B cell (primary cell): ENCODE data around the gene ANTXR1. TPM values are rescaled to one million over a fixed set of nuclear protein-coding genes. Genes with fewer than 3 reads are reported as not detected.

ENCODE experiments used
- ATAC-seq: fragments of 200-7000 bp; cut with Tn5 transposase; one replicate; pipeline ENCODE4 v1.10.0; 2021; ENCODE audit warnings: low read depth, mild to moderate bottlenecking, moderate number of reproducible peaks, moderate library complexity
- CTCF ChIA-PET: fragments of 350-600 bp; sonication (Branson Sonifier 250); formaldehyde crosslinking; loops from one replicate; lab custom pipeline; 2021; ENCODE audit warnings: antibody characterized with exemption, inconsistent platforms; lab: Charles Lee
- POLR2A ChIA-PET: fragments of 350-600 bp; sonication (Branson Sonifier 250); formaldehyde crosslinking; loops from one replicate; lab custom pipeline; 2021; ENCODE audit warnings: antibody characterized with exemption; lab: Charles Lee
- DNase-seq: peaks from one replicate; pipeline ENCODE4 v3.0.0; 2013
- H2AFZ ChIP-seq: 2 replicates; pipeline ENCODE4 v1.6.1; 2012; ENCODE audit warnings: mild to moderate bottlenecking, low read depth, low read length; ENCODE audit not compliant: insufficient read depth, poor library complexity, severe bottlenecking
- H3K27ac ChIP-seq, 2 donors: 1 replicate in 1 of 2; 2 replicates in 1 of 2; pipeline ENCODE4 v1.5.1; 2012 to 2013; ENCODE audit warnings: low read length in 2 of 2, mild to moderate bottlenecking in 2 of 2, moderate library complexity in 1 of 2
- H3K27me3 ChIP-seq, 4 experiments: fragments of 200-600 bp in 1 of 4; sonication (generic) in 1 of 4; replicated peaks in 1 of 4; 1 replicate in 2 of 4; 2 replicates in 2 of 4; pipeline versions ENCODE4 v1.6.1 to v1.7.0; 2013 to 2016; ENCODE audit warnings: low read length in 3 of 4, mild to moderate bottlenecking in 2 of 4, mixed read lengths in 1 of 4, moderate library complexity in 1 of 4; ENCODE audit not compliant: insufficient read depth in 4 of 4, control insufficient read depth in 3 of 4; ENCODE audit errors: control extremely low read depth in 1 of 4
- H3K36me3 ChIP-seq, 2 experiments: replicated peaks in 1 of 2; 1 replicate in 1 of 2; 2 replicates in 1 of 2; pipeline versions ENCODE4 v1.6.1 to v1.7.1; 2013; ENCODE audit warnings: low read length in 1 of 2; ENCODE audit not compliant: insufficient read depth in 2 of 2, control insufficient read depth in 1 of 2; ENCODE audit errors: control extremely low read depth in 1 of 2, extremely low read depth in 1 of 2
- H3K4me1 ChIP-seq, 2 donors: fragments of 200-600 bp in 1 of 2; sonication (generic) in 1 of 2; 1 replicate in 1 of 2; 2 replicates in 1 of 2; pipeline versions ENCODE4 v1.5.1 to v1.6.1; 2013 to 2017; ENCODE audit warnings: low read length in 2 of 2; ENCODE audit not compliant: control insufficient read depth in 2 of 2, insufficient read depth in 2 of 2
- H3K4me2 ChIP-seq: replicated peaks from 2 replicates; pipeline ENCODE3; 2012; ENCODE audit warnings: mild to moderate bottlenecking, low read depth, low read length; ENCODE audit not compliant: poor library complexity, severe bottlenecking
- H3K4me3 ChIP-seq, 5 experiments: fragments of 200-600 bp in 1 of 5; sonication (generic) in 1 of 5; 1 replicate in 3 of 5; 2 replicates in 2 of 5; pipeline versions ENCODE4 v1.5.1 to v1.7.0; 2011 to 2016; ENCODE audit warnings: low read length in 4 of 5, mild to moderate bottlenecking in 4 of 5, low read depth in 2 of 5, control low read depth in 1 of 5, moderate library complexity in 1 of 5; ENCODE audit not compliant: insufficient read depth in 1 of 5; ENCODE audit errors: control extremely low read depth in 1 of 5, extremely low read depth in 1 of 5
- H3K79me2 ChIP-seq: fragments of 200-600 bp; sonication (generic); one replicate; pipeline ENCODE4 v1.6.0; 2016; ENCODE audit warnings: low read length; ENCODE audit not compliant: control insufficient read depth, insufficient read depth
- H3K9ac ChIP-seq: fragments of 200-600 bp; sonication (generic); 2 replicates; pipeline ENCODE4 v1.6.1; 2017; ENCODE audit warnings: mild to moderate bottlenecking, low read length, moderate library complexity
- H3K9me3 ChIP-seq, 3 donors: one replicate each; pipeline versions ENCODE4 v1.6.1 to v1.7.1; 2013; ENCODE audit warnings: low read length in 2 of 3; ENCODE audit not compliant: control insufficient read depth in 2 of 3, insufficient read depth in 1 of 3; ENCODE audit errors: control extremely low read depth in 1 of 3
- H4K20me1 ChIP-seq: 2 replicates; pipeline ENCODE4 v1.6.0; 2012; ENCODE audit warnings: mild to moderate bottlenecking, low read length; ENCODE audit not compliant: insufficient read depth, control insufficient read depth, poor library complexity, severe bottlenecking
- H3K27ac Mint-ChIP-seq: one replicate; pipeline ENCODE4 v1.8.0; 2021; ENCODE audit warnings: mixed read lengths
- H3K27me3 Mint-ChIP-seq: one replicate; pipeline ENCODE4 v1.8.0; 2021; ENCODE audit warnings: mixed read lengths
- H3K4me1 Mint-ChIP-seq: one replicate; pipeline ENCODE4 v1.8.0; 2021; ENCODE audit warnings: mixed read lengths
- H3K4me3 Mint-ChIP-seq: one replicate; pipeline ENCODE4 v1.8.0; 2021; ENCODE audit warnings: mixed read lengths
- H3K9me3 Mint-ChIP-seq: one replicate; pipeline ENCODE4 v1.8.0; 2022; ENCODE audit warnings: mixed read lengths; ENCODE audit not compliant: insufficient read depth
- EZH2 ChIP-seq: IDR thresholded peaks from 2 replicates; pipeline ENCODE4 v1.6.1; 2012; ENCODE audit warnings: borderline replicate concordance, low read depth, mild to moderate bottlenecking, moderate library complexity, low read length; ENCODE audit not compliant: insufficient read depth, poor library complexity, severe bottlenecking
- whole genome bisulfite sequencing: methylation state at CpG from one replicate; pipeline ENCODE4 v1.1.5; 2013; ENCODE audit warnings: missing lambda C conversion rate; ENCODE audit not compliant: insufficient coverage; 5-methylcytosine and 5-hydroxymethylcytosine counted together
- intact Hi-C: fragments of 100-400 bp; cut with micrococcal nuclease; formaldehyde crosslinking; loops from one replicate; pipeline ENCODE4 v1.10.0; 2022
- polyA minus RNA-seq: library from RNA; depleted of rRNA, polyadenylated mRNA; stranded (reverse); fragments of >200 nt; gene quantifications from 2 replicates; pipeline ENCODE4 v1.2.3, GENCODE V29; 2012
- polyA plus RNA-seq: library from polyadenylated mRNA; depleted of rRNA; stranded (reverse); fragments of >200 nt; gene quantifications from 2 replicates; pipeline ENCODE4 v1.2.3, GENCODE V29; 2012
- total RNA-seq, 2 donors: library from RNA; stranded (reverse); fragments of 120-200 nt in 1 of 2; gene quantifications; 1 replicate in 1 of 2; 2 replicates in 1 of 2; pipeline versions ENCODE4 v1.2.3 to v1.2.4, GENCODE V29; 2013 to 2022
- TF ChIP-seq, protein P1 (sequence below): fragments of 200-600 bp; IDR thresholded peaks from one replicate; pipeline ENCODE4 v1.8.0; 2022; ENCODE audit warnings: antibody characterized with exemption, mild to moderate bottlenecking

Gene ANTXR1
- total RNA-seq, result 0.22 TPM in 1 of 2 replicates, not detected in the other
- 2.0 TPM for total RNA-seq (2013)
- not detected in 2 replicates for polyA plus RNA-seq
- polyA minus RNA-seq, result 0.14 TPM in 1 of 2 replicates, not detected in the other

- intact Hi-C loops, result loop anchor here (1.0 kb wide), 1 partner anchor 294 kb away; no protein-coding TSS in a partner anchor
- no peaks in the 10 kb centered on the region for H3K9me3 ChIP-seq
- WGBS, result 2% methylated on average over 62 of the region's 63 CpGs
- H3K27ac Mint-ChIP-seq, result no peak within 1 kb of the TSS
- no peaks in the 10 kb centered on the region for H3K36me3 ChIP-seq
- H3K4me1 Mint-ChIP-seq, result peaks cover 17% of the 10 kb centered on the region
- TF ChIP-seq EZH2, result no peak
- TF ChIP-seq, protein P1, sequence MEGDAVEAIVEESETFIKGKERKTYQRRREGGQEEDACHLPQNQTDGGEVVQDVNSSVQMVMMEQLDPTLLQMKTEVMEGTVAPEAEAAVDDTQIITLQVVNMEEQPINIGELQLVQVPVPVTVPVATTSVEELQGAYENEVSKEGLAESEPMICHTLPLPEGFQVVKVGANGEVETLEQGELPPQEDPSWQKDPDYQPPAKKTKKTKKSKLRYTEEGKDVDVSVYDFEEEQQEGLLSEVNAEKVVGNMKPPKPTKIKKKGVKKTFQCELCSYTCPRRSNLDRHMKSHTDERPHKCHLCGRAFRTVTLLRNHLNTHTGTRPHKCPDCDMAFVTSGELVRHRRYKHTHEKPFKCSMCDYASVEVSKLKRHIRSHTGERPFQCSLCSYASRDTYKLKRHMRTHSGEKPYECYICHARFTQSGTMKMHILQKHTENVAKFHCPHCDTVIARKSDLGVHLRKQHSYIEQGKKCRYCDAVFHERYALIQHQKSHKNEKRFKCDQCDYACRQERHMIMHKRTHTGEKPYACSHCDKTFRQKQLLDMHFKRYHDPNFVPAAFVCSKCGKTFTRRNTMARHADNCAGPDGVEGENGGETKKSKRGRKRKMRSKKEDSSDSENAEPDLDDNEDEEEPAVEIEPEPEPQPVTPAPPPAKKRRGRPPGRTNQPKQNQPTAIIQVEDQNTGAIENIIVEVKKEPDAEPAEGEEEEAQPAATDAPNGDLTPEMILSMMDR, result peak; percentile 36
- peak within 1 kb of the TSS; percentile 77 for H2AFZ ChIP-seq
- H3K27me3 Mint-ChIP-seq, result peaks cover 63% of the 10 kb centered on the region
- peak within 1 kb of the TSS; percentile 88 for H3K4me3 Mint-ChIP-seq
- peak within 1 kb of the TSS; percentile 38 to 66 (median 54) for H3K4me3 ChIP-seq
- H3K27me3 ChIP-seq, result peaks cover 0 to 41% (median 34%) of the 10 kb centered on the region in 4 experiments
- H3K27ac ChIP-seq, result no peak within 1 kb of the TSS
- no peaks in the 10 kb centered on the region for H3K9me3 Mint-ChIP-seq
- H3K4me2 ChIP-seq, result peak within 1 kb of the TSS; percentile 91
- DNase-seq (peak; percentile 42), ATAC-seq (no peak)
- H3K4me1 ChIP-seq, result peaks cover 19 to 20% of the 10 kb centered on the region in 2 donors
- no peaks in the 10 kb centered on the region for H3K79me2 ChIP-seq
- no peaks in the 10 kb centered on the region for H4K20me1 ChIP-seq
- ChIA-PET CTCF (interaction anchor here (0.6 to 1.8 kb wide), 6 partner anchors 10 to 1127 kb away, joined by 3 to 5 read pairs (median 4); no protein-coding TSS in a partner anchor), POLR2A (no interaction called here)
- peak within 1 kb of the TSS; percentile 60 for H3K9ac ChIP-seq
Measured at GRCh38 chr2:69013142-69013839, at the start of gene ANTXR1. TSS of gene ANTXR1 (plus strand) at chr2:69013179. CDS start at chr2:69013500, 321 bp downstream.

- POLR2A ChIA-PET, result no interaction called here
- H3K36me3 ChIP-seq, result no peaks in the 10 kb centered on the region
- H3K9me3 ChIP-seq, result no peaks in the 10 kb centered on the region
- no peaks in the 10 kb centered on the region for H3K4me1 ChIP-seq
- CTCF ChIA-PET, result no interaction called here
- H3K27me3 ChIP-seq, result peaks cover 0 to 6% (median 1%) of the 10 kb centered on the region in 4 experiments
- ATAC-seq, result no peak
- no peaks in the 10 kb centered on the region for H3K9me3 Mint-ChIP-seq
- DNase-seq, result no peak
- H3K4me2 ChIP-seq, result no peak overlapping the region
- no peak overlapping the region for H2AFZ ChIP-seq
- H3K27ac ChIP-seq, result no peak overlapping the region
- H3K4me3 Mint-ChIP-seq, result no peak overlapping the region
- no peaks in the 10 kb centered on the region for H4K20me1 ChIP-seq
- H3K4me1 Mint-ChIP-seq, result no peaks in the 10 kb centered on the region
- H3K79me2 ChIP-seq, result no peaks in the 10 kb centered on the region
- peaks cover 27% of the 10 kb centered on the region for H3K27me3 Mint-ChIP-seq
- H3K4me3 ChIP-seq, result no peak overlapping the region
- no peak overlapping the region for H3K27ac Mint-ChIP-seq
- TF ChIP-seq EZH2, result no peak
- TF ChIP-seq, protein P1, result no peak
- intact Hi-C loops, result no loop called here
- no peak overlapping the region for H3K9ac ChIP-seq
Measured at GRCh38 chr2:68964282-68964681, 48.7 kb upstream of the ANTXR1 start.
